ENCODE measurements around the gene ETV6. TPM values are rescaled to one million over a fixed set of nuclear protein-coding genes. Genes with fewer than 3 reads are reported as not detected.

The ETV6 gene
- total and polyA plus RNA-seq, 2 of the 8 experiments (the other 6 are each of a cell fraction or from before 2014, with no cell fraction given) = 5.5 to 23.9 TPM

DNA sequence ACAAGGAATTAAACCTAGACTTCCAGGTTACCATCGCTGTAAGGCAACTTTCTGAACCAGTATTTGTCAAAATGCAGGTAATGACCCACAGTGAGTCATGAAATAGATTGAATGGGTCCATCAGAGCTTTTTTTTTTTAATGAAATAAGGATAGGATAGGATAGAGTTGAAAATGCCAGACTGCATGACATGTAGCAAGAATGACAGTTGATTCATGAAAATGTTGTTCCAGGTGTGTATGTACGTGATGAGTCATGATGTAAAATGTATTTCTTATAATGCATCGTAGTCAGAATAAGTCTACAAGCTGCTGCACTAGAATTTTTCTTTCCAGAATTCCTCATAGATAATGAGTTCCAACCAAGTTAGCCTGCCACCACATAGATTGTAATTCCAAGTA, 236.9 kb downstream of the ETV6 start (continued):
- TF ChIP-seq, protein P1, sequence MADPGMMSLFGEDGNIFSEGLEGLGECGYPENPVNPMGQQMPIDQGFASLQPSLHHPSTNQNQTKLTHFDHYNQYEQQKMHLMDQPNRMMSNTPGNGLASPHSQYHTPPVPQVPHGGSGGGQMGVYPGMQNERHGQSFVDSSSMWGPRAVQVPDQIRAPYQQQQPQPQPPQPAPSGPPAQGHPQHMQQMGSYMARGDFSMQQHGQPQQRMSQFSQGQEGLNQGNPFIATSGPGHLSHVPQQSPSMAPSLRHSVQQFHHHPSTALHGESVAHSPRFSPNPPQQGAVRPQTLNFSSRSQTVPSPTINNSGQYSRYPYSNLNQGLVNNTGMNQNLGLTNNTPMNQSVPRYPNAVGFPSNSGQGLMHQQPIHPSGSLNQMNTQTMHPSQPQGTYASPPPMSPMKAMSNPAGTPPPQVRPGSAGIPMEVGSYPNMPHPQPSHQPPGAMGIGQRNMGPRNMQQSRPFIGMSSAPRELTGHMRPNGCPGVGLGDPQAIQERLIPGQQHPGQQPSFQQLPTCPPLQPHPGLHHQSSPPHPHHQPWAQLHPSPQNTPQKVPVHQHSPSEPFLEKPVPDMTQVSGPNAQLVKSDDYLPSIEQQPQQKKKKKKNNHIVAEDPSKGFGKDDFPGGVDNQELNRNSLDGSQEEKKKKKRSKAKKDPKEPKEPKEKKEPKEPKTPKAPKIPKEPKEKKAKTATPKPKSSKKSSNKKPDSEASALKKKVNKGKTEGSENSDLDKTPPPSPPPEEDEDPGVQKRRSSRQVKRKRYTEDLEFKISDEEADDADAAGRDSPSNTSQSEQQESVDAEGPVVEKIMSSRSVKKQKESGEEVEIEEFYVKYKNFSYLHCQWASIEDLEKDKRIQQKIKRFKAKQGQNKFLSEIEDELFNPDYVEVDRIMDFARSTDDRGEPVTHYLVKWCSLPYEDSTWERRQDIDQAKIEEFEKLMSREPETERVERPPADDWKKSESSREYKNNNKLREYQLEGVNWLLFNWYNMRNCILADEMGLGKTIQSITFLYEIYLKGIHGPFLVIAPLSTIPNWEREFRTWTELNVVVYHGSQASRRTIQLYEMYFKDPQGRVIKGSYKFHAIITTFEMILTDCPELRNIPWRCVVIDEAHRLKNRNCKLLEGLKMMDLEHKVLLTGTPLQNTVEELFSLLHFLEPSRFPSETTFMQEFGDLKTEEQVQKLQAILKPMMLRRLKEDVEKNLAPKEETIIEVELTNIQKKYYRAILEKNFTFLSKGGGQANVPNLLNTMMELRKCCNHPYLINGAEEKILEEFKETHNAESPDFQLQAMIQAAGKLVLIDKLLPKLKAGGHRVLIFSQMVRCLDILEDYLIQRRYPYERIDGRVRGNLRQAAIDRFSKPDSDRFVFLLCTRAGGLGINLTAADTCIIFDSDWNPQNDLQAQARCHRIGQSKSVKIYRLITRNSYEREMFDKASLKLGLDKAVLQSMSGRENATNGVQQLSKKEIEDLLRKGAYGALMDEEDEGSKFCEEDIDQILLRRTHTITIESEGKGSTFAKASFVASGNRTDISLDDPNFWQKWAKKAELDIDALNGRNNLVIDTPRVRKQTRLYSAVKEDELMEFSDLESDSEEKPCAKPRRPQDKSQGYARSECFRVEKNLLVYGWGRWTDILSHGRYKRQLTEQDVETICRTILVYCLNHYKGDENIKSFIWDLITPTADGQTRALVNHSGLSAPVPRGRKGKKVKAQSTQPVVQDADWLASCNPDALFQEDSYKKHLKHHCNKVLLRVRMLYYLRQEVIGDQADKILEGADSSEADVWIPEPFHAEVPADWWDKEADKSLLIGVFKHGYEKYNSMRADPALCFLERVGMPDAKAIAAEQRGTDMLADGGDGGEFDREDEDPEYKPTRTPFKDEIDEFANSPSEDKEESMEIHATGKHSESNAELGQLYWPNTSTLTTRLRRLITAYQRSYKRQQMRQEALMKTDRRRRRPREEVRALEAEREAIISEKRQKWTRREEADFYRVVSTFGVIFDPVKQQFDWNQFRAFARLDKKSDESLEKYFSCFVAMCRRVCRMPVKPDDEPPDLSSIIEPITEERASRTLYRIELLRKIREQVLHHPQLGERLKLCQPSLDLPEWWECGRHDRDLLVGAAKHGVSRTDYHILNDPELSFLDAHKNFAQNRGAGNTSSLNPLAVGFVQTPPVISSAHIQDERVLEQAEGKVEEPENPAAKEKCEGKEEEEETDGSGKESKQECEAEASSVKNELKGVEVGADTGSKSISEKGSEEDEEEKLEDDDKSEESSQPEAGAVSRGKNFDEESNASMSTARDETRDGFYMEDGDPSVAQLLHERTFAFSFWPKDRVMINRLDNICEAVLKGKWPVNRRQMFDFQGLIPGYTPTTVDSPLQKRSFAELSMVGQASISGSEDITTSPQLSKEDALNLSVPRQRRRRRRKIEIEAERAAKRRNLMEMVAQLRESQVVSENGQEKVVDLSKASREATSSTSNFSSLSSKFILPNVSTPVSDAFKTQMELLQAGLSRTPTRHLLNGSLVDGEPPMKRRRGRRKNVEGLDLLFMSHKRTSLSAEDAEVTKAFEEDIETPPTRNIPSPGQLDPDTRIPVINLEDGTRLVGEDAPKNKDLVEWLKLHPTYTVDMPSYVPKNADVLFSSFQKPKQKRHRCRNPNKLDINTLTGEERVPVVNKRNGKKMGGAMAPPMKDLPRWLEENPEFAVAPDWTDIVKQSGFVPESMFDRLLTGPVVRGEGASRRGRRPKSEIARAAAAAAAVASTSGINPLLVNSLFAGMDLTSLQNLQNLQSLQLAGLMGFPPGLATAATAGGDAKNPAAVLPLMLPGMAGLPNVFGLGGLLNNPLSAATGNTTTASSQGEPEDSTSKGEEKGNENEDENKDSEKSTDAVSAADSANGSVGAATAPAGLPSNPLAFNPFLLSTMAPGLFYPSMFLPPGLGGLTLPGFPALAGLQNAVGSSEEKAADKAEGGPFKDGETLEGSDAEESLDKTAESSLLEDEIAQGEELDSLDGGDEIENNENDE (IDR thresholded peaks at IDR 0.05; ENCODE audit: insufficient replicate concordance, low read length) = no peak
- TF ChIP-seq RFX5 (IDR thresholded peaks at IDR 0.05; ENCODE audit: borderline replicate concordance, low read depth, low read length) (no peak), SP2 (IDR thresholded peaks at IDR 0.05; ENCODE audit: low read length) (no peak), SAP30 (IDR thresholded peaks at IDR 0.05; ENCODE audit: insufficient read depth, insufficient replicate concordance, low read length) (no peak), BACH1 (IDR thresholded peaks at IDR 0.05; ENCODE audit: low read length) (no peak), TAF7 (optimal IDR thresholded peaks at IDR 0.05; ENCODE audit: borderline replicate concordance, low read depth, low read length) (no peak), NANOG (IDR thresholded peaks at IDR 0.05; ENCODE audit: insufficient read depth, low read depth, low read length, poor library complexity, severe bottlenecking) (no peak), YY1 (IDR thresholded peaks at IDR 0.05; ENCODE audit: low read depth, low read length) (no peak), FOSL1 (IDR thresholded peaks at IDR 0.05; ENCODE audit: insufficient read depth, low read depth, low read length) (no peak), RXRA (IDR thresholded peaks at IDR 0.05; ENCODE audit: insufficient read depth, low read depth, low read length) (no peak), CHD1 (IDR thresholded peaks at IDR 0.05; ENCODE audit: low read depth, low read length) (no peak), SIRT6 (IDR thresholded peaks at IDR 0.05; ENCODE audit: low read length) (no peak), SP1 (IDR thresholded peaks at IDR 0.05; ENCODE audit: low read depth, low read length) (no peak)

Data from H1 (cell line).